Right lung (tissue), 5 donors: ENCODE results near the gene ARHGAP31. TPM values are rescaled to one million over a fixed set of nuclear protein-coding genes. Genes with fewer than 3 reads are reported as not detected.
"Not testable (repeated sequence)": the region's sequence is repeated elsewhere in the genome, so short reads cannot be mapped to it uniquely, and the experiment has no call there.

Experiments
- DNase-seq, 2 donors: peaks; one replicate each; pipeline ENCODE4 v3.0.0-alpha.2; 2013
- polyA plus RNA-seq, 5 donors: library from polyadenylated mRNA; unstranded; fragments of 120-200 nt; gene quantifications; one replicate each; pipeline versions ENCODE4 v1.2.1 to v1.2.3, GENCODE V29; 2013; ENCODE audit warnings: inconsistent platforms in 1 of 5, low replicate concordance in 1 of 5; ENCODE audit not compliant: insufficient read length in 5 of 5, insufficient read depth in 1 of 5

The ARHGAP31 gene
- polyA plus RNA-seq, 5 donors, result 29.0 to 42.9 (median 32.8) TPM

DNA sequence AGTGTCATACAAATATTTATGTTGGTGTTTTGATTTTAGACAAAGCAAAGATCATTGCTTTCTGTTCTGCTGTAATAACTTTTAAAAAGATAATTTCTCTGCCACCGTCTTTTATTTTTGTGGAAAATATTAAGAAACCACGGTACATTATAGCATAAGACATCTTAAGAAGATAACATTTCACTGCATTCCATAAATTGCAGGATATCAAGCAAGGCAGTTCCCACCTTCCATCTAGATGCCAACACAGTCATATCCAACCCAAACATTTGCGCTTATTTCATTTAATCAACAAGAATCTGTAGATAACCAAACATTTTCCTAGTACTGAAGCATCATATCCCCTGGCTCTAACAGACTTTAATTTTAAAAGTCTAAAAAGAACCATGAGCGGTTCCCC is 25.1 kb downstream of the ARHGAP31 start:
- no peak for DNase-seq

DNA sequence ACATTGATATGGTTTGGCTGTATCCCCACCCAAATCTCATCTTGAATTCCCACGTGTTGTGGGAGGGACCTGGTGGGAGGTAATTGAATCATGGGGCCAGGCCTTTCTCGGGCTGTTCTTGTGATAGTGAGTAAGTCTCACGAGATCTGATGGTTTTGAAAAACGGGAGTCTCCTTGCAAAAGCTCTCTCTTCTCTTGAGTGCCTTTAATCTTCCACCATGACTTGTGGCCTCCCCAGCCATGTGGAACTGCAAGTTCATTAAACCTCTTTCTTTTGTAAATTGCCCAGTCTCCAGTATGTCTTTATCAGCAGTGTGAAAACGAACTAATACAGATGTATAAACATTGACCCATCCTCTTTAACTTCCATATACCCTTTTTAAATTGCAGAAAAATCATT is 26.6 kb downstream of the ARHGAP31 start:
- DNase-seq, result not testable (repeated sequence)

DNA sequence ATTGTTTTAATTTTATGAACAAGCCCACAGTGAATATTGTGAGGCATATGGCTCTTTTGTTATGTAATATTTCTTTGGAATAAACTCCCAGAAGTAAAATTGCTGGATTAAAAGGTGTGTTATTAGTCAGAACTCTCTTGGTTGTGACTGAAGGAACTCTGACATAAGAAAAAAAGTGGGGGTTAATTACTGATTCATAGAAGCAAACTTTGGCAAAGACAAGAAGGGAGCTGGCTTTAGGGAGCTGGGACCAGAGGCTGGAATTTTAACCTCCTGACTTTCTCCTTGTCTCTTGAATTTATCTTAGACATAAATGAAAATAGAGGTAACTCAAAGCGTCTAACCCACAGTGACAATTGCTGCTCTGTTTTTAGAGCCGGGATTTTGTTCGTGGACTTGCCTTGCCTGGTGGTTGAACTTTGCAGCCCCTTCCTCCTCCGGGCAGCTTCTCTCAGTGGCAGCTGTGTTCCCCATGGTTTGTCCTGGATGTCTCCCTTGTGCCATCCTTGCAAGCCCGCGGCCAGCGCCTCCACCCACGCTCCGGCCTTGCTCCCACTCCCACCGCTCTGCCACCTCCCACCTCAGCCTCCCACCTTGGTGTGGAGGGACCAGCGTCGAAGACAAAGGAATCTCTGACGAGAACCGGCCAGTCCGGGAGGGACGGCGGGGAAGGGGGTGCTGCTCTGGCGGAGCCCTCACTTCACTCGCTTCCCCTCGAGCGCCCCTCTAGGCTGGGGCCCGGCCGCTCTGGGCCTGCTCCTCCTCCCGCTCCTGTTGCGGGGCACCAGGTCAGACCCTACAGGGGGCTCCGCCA is 28.0 kb downstream of the ARHGAP31 start:
- no peak for DNase-seq

DNA sequence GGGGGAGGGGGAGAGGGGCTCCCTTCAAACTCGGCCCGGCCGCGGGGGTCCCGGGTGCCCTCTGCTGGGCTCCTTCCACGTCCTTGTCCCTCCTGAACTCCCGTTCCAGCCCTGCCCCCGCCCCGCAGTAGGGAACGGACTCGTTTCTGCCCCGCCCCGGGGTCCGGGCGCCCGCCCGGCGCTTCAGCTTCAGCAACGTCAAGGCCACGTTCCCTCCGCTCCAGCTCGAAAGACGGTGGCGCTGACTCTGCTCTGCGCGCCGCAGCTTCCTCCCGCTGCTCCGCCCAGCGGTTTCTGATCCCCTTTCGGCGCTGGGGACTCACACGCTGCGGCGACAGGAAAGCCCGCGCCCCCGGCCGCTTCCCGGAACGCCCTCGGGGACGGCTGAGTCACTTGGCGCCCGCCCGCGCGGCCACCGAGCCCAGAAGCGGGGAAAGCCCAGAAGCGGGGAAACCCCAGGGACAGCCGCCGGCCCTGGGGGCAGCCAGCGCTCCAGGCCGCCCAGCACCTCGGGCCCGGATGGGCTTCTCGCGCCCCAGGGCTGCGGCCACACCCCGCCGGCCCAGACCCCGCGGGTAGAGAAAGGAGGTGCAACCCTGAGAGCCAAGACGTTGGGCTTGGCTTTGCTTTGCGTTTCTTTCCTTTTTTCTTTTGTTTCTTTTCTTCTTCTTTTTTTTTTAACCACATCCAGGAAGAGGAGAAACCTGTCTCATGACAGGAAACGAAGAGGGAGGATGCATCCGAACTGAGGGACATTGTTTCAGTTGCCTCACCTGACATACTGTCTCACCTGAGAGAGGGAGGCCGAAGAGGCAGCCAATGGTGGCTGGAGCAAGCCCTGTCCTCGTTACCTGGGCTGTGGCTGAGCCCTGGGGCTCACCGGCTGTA is 28.9 kb downstream of the ARHGAP31 start:
- DNase-seq, result peak; percentile 88

DNA sequence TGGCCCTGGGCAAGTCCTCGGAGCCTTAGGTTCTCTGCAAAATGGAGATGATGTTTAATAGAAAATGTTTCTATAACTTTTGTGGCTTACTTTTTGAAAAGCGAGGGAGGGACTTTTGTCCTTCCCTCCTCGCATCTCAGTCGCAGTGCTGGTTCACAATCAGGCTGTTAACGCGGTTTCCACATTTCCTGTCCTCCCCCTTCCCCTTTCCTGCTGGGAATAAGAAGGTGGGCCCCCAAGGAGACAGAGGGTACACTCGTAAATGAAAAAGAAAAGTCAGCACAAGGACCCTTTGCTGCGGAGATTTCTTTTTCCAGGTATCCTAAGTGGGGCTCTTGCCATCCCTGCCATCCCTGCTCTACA is 29.5 kb downstream of the ARHGAP31 start:
- DNase-seq, result no peak

DNA sequence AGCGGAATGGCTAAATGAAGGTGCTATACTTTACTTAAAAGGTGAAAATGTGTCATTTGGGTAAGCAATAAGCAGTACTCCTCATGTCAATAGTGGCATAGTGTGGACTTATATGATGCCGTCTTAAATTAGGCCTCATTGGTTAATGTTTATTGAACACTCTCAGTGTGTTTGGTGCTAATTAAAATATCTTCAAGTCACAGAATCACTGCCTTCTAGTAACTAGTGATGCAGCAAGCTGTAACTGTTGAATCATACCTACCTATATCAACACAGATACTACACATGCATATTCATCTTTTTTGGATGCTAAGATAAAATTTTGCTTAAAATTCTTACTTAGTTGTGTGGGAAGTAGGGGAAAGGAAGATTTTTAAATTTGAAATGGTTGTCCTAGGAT is 30.7 kb downstream of the ARHGAP31 start:
- DNase-seq, result no peak

DNA sequence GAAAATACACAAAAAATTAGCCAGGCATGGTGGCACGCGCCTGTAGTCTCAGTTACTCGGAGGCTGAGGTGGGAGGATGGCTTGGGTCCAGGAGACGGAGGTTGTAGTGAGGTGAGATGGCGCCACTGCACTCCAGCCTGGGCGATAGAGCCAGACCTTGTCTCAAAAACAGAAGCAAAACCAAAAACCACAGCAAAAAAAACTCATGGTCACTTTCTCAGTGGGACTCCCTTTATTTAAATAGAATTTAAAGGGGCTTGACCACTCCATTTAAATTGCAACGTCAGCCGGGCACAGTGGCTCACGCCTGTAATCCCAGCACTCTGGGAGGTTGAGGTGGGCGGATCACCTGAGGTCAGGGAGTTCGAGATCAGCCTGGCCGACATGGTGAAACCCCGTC is 32.8 kb downstream of the ARHGAP31 start:
- DNase-seq, result no peak

DNA sequence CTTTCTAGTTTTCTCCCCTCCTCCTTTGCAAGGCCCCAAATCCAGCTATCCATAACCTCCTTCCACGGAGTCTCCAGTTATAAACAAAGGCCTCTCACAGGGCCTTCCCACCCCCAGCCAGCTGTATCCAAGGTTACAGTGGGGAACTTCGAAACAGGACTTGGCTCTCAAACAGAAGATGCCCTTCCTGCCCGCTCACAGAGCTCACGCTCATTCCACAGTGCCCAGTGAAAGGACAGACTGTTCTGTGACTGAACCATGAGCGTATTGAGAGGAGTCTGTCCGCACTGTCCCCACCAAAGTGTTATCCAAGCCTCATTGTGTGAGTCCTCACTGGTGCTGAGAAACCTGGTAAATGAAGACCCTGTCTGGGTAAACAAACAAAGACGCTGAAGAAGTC is 35.4 kb downstream of the ARHGAP31 start:
- no peak for DNase-seq

DNA sequence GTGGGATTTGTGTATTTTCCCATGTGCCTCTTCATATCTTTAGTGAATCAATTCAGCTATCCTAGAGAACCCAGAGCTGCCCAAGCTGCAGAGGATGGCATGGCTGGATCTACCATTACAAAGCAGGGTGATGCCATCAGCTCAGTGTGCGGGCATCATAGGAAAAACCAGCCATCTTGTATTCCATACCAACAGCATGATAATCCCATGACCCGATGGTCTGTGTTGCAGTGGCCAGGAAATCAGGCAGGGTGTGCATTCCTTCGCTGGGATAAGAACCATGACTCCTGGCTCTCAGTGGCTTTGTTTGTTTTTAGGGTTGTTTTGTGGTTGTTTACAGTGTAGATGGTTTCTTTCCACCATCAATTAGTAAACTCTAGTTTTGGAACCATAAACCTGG is 36.0 kb downstream of the ARHGAP31 start:
- DNase-seq, result no peak

DNA sequence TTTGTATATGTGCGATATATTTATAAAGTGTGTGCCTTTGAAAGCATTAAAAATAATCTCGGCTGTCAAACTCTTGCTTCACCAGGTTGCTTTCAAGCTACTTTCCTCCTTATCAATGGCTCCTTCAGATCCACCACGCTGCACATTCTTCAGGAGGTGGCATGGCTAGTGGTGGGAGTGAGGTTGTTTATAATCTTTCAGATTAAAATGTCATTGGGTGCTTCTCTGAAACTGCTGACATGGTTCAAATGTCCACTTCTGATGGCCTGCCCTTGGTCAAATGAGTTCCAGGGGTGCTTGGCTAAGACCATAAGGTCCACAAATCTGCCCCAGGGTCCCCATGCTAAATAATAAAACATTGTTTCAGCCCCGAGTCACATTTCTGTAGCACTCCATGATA is 36.7 kb downstream of the ARHGAP31 start:
- no peak for DNase-seq

DNA sequence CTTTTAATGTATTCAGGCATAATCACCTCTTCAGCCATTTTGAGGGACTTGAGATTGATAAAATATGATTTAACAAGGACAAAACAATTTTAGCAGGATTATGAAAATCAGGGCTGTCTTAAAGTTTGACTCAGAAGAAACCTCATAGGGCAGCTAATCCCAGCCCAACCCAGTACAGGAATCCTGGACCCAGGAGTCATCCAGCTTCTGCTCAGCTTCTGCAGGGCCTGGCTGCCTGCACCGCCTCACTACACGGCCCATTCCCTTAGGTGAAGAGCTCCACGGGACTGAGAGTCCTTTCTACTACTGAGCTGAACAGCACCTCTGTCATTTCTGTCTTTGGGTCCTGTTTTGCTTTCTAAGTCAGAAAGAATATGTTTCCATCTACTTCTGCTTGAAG is 37.5 kb downstream of the ARHGAP31 start:
- DNase-seq, result no peak

DNA sequence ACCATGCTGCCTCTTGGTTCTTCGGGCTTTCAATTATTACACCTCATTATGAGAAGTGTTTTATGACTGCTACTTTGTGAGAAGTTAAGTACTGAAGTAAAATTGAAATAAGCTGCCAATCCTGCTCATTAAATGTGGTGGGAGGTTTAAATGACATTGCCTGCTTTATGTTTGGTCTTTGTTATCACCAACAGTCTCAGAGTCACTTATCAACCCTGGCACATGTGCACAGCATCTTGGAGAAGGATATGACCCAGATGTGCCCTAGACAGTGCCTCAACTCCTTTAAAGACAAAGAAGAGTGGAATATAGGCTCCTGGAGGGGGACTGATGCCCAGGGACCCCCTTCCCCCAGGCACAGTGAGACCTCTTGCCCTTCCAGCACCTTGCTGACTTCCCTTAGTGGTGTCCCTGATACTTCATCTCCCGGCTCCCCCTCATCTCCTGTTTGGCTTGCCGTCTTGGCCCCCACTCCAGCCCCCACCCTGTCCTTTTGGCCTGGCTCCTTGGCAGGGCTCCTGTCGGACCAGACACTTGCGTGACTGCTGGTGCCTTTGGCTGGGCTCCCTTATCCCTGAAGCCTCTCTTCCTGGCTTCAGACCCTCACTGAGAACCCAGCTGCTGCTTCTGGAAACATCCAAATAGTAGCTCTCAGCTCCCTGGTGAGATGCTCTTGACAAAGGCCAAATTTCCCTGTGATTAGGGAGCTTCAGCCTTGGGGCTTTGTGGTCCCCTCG is 39.8 kb downstream of the ARHGAP31 start:
- no peak for DNase-seq

DNA sequence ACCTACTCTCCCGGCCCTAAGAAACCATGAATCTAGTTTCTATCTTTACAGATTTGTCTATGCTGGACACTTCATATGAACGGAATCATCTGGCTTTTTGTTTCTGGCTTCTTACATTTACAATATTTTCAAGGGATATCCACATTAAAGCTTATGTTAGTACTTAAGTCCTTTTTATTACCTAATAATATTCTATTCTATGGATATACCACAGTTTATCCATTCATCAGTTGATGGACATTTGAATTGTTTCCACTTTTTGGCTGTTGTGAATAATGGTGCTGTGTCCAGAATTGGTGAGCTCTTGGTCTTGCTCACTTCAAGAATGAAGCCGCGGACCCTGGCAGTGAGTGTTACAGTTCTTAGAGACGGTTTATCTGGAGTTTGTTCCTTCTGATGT is 42.6 kb downstream of the ARHGAP31 start:
- no peak for DNase-seq

DNA sequence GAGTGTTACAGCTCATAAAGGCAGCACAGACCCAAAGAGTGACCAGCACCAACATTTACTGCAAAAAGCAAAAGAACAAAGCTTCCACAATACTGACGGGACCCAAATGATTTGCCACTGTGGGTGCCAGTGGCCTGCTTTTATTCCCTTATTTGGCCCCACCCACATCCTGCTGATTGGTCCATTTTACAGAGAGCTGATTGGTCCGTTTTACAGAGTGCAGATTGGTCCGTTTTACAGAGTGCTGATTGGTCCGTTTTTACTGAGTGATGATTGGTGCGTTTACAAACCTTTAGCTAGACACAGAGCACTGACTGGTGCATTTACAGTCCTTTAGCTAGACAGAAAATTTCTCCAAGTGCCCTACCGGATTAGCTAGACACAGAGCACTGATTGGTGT is 43.2 kb downstream of the ARHGAP31 start:
- not testable (repeated sequence) for DNase-seq

DNA sequence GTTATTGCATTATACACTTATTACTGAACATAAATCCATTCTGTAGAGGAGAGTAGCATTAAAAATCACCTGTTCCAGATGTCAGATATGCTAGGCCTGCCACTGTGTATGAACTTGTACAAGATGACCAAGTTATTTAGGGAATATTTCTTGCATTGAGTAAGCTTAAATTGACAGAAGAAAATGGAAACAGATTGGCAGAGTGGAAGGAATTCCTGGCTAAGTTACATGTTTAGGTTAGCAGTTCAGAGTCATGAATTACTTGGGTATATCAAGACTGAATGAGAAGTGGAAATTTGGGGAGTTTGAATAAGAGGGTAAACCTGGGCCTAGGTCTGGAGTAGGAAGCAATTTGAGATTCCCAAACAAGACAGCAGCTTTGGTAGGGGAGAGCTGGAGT is 44.6 kb downstream of the ARHGAP31 start:
- DNase-seq, result no peak

DNA sequence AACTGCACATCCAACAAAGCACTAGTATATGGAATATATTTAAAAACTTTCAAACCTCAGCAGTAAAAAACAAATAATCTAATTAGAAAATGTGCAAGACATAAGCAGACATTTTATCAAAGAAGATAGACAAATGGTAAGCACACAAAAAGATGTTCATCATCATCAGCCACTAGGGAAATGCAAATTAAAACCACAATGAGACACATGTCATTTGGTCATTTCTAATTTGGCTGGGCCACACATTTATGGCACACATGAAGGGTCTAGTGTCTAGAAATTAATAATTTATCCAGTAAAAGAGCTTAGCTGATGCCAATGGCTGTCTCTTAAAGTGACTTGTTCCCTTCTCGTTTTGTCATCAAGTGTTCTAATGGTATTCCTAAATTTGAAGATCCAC is 45.8 kb downstream of the ARHGAP31 start:
- DNase-seq, result no peak

DNA sequence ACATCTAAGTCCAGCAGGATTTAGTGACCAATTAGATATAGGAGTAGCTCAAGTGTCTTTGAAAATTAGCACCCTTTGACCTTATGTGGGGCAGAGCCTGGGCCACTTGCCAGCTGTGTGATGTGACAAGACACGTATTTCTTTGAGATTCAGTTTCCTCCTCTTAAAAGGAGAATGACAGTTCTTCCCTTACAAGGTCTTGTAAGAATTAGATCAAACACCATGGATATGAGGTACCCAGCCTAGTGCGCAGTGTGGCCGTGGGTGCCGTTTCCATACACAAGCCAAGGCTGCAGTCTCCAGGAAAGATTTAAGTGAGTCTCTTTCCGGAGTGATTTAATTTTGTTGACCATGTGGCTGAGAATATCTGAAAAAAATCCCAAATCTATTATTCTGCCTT is 46.3 kb downstream of the ARHGAP31 start:
- no peak for DNase-seq

DNA sequence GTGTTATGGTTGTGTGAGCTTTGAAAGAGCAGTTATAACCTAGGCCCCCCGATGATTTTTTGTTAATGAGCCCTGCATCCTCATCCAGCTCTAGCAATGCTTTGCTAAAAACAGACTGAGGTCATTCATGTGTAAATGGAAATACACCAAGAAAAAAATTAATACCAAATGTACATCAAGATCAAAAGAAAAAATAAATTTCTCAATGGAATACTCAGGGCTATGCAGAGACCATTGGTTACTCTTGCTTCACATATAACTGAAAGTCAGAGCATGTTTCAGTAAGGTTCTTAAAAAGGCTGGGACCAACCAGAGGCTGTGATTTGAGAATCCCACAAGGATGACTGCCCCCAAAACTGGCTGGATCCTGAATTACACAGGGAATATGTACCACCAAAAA is 48.0 kb downstream of the ARHGAP31 start:
- DNase-seq, result no peak

DNA sequence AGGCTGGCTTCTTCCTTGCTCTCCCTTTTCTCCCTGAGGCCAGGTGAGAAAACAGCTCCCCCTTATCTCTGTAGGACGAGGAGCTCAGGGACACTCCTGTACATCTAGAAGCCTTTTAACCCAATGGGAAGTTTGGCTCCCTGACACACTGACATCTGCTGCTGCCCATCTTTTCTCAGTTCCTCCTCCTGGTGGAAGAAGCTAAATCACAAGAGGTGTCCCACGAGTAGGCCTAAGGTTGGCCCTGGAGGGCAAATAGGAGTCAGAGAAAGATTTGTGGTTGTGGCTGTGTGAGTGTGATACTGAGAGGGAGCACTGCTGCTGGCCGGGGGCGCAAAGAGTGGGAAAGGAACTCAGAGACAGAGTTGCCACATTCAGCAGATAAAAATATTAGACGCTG is 49.5 kb downstream of the ARHGAP31 start:
- no peak for DNase-seq

DNA sequence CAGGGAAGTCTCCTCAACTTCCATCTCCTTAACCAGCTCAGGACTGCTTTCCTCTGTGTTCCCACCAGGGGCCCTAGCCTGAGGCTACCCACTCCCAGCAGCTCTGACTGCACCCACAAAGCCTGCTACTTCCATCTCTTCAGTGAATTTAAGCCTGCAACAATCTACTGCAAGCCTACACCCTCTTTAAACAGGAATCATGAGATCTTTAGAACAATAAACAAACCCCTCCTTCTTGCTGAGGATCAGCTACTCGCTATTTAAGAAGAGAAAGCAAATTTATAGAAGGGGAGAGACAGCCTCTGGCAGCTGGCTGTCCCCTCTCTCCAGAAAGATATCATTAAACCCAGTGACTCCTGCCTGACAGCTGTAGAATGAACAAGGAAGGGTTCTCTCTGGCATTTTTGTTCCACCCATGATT is 51.9 kb downstream of the ARHGAP31 start:
- DNase-seq, result no peak

DNA sequence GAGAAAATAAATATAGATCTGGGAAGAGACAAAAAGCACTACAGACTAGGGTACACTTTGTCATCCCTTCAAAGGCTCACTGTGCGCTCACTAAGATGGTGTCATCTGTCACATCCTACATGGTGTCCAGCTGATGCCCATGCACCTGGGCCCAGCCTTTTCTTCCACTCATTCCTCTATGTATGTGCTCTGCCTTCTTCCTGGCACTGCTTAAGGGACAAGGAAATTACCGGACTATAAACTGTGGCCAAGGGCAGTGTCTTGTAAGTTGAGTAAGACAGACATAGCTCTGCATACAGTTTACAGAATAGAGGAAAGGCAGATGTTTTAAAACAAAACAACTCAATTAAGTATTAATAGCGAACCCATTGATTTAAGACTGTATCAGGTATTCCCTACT is 52.9 kb downstream of the ARHGAP31 start:
- no peak for DNase-seq

DNA sequence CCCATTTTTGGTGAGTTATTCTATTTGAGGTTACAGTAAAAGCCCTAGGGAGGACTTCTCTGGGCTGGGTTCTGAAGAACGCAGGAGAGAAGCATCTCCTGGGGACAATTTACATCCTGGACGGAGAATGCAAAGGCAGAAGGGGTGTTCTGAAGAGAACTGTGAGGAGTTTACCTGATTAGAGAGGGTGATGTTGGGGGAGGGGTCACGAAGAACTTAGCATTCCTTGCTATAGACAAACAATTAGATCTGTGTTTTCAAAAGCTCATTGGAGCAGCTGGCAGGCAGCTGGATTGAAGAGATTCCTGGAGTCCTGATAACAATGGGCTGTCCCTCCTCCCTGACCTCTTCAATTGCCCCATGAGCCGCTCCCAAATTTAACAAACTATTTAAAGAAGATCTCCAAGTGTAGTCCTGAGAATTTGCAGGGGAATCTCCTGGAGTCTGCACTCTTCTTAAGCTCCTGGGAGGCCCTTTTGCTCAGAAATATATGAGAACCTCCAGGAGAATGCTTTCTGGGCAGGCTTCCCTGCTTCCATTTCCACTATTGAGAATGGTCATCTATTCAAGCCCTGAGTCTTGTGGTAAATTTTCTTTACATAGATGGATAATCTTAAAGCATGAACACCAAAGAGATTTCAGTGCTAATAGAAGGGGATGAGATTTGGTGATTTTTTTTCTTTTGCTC is 55.3 kb downstream of the ARHGAP31 start:
- no peak for DNase-seq
